Activated B cell treated with CpG ODN at 0.5 μM for 24 hours (primary cell): ENCODE results near the gene MACROD2. TPM values are rescaled to one million over a fixed set of nuclear protein-coding genes. Genes with fewer than 3 reads are reported as not detected.

ENCODE experiments used
- ATAC-seq: fragments of 200-7000 bp; cut with Tn5 transposase; one replicate; pipeline ENCODE4 v1.10.0; 2021; ENCODE audit warnings: low read depth, mild to moderate bottlenecking, moderate library complexity
- CTCF ChIA-PET: fragments of 350-600 bp; sonication (Branson Sonifier 250); formaldehyde crosslinking; loops from one replicate; lab custom pipeline; 2021; ENCODE audit warnings: antibody characterized with exemption; lab: Charles Lee
- POLR2A ChIA-PET: fragments of 350-600 bp; sonication (Branson Sonifier 250); formaldehyde crosslinking; loops from one replicate; lab custom pipeline; 2021; ENCODE audit warnings: antibody characterized with exemption; lab: Charles Lee
- DNase-seq: peaks from one replicate; pipeline ENCODE4 v3.0.0; 2022
- H3K27ac Mint-ChIP-seq: one replicate; pipeline ENCODE4 v1.8.0; 2020; ENCODE audit warnings: mixed read lengths
- H3K27me3 Mint-ChIP-seq: one replicate; pipeline ENCODE4 v1.8.0; 2021; ENCODE audit warnings: mixed read lengths
- H3K36me3 Mint-ChIP-seq: one replicate; pipeline ENCODE4 v1.8.0; 2021; ENCODE audit warnings: low read depth, mixed read lengths
- H3K4me1 Mint-ChIP-seq: one replicate; pipeline ENCODE4 v1.8.0; 2021; ENCODE audit warnings: mixed read lengths
- H3K4me3 Mint-ChIP-seq: one replicate; pipeline ENCODE4 v1.8.0; 2020; ENCODE audit warnings: mild to moderate bottlenecking, mixed read lengths
- H3K9me3 Mint-ChIP-seq: one replicate; pipeline ENCODE4 v1.8.0; 2020; ENCODE audit warnings: mixed read lengths
- intact Hi-C: fragments of 100-400 bp; cut with micrococcal nuclease; formaldehyde crosslinking; loops from one replicate; pipeline ENCODE4 v1.15.1; 2024
- total RNA-seq: library from RNA; stranded (reverse); gene quantifications from 2 replicates; pipeline ENCODE4 v1.2.3, GENCODE V29; 2022
- TF ChIP-seq, protein P1 (sequence below): fragments of 200-600 bp; IDR thresholded peaks from one replicate; pipeline ENCODE4 v1.8.0; 2022; ENCODE audit warnings: antibody characterized with exemption, mild to moderate bottlenecking

Gene MACROD2
- total RNA-seq, 1 donor from 2014 or later = 55.1 TPM

DNA sequence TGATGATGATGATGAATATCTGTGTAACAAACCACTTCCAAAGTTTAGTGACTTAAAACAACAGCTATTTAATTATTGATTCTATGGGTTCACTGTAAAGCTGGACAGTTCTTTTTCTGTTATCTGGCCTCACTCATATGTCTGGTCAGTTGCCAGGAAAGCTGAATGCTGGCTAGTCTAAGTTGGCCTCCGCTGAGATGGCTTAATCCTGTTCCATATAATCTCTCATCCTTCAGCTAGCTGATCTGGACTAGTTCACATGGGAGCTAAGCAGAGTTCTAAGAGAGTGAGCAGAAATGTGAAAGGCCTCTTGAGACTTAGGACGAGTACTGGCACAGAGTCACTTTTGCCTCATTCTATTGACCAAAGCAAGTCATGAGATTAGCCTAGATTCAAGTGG lies 676.8 kb downstream of the MACROD2 start:
- no peak for DNase-seq
- peaks cover 2% of the 10 kb centered on the region for H3K27me3 Mint-ChIP-seq
- no peak overlapping the region for H3K4me3 Mint-ChIP-seq
- no peak for ATAC-seq
- H3K4me1 Mint-ChIP-seq = no peaks in the 10 kb centered on the region
- TF ChIP-seq, protein P1, sequence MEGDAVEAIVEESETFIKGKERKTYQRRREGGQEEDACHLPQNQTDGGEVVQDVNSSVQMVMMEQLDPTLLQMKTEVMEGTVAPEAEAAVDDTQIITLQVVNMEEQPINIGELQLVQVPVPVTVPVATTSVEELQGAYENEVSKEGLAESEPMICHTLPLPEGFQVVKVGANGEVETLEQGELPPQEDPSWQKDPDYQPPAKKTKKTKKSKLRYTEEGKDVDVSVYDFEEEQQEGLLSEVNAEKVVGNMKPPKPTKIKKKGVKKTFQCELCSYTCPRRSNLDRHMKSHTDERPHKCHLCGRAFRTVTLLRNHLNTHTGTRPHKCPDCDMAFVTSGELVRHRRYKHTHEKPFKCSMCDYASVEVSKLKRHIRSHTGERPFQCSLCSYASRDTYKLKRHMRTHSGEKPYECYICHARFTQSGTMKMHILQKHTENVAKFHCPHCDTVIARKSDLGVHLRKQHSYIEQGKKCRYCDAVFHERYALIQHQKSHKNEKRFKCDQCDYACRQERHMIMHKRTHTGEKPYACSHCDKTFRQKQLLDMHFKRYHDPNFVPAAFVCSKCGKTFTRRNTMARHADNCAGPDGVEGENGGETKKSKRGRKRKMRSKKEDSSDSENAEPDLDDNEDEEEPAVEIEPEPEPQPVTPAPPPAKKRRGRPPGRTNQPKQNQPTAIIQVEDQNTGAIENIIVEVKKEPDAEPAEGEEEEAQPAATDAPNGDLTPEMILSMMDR = no peak
- intact Hi-C loops = no loop called here
- POLR2A ChIA-PET = no interaction called here
- H3K9me3 Mint-ChIP-seq = peaks cover 6% of the 10 kb centered on the region
- H3K27ac Mint-ChIP-seq = no peak overlapping the region
- H3K36me3 Mint-ChIP-seq = no peaks in the 10 kb centered on the region
- CTCF ChIA-PET = no interaction called here

DNA sequence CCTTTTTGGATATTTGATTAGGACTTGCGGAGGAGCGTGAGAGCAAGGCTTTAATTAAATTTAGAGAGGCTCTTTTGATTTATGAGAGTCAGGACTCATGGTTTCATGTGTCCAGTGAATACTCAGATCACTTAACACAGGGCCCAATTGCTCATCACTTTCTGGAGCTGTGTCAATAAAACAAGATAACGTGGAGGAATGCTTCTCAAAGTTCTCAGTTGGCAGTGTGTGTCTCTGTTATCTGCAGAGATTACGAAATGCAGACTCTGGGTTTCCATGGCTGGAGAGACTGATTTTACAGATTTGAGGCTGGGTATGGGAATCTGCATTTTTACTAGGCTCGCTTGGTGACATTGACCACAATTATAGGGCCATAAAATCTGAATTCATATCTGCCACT lies 677.8 kb downstream of the MACROD2 start:
- POLR2A ChIA-PET = no interaction called here
- Mint-ChIP-seq H3K27me3 (peaks cover 2% of the 10 kb centered on the region), H3K27ac (no peak overlapping the region), H3K36me3 (no peaks in the 10 kb centered on the region), H3K4me3 (no peak overlapping the region), H3K4me1 (no peaks in the 10 kb centered on the region), H3K9me3 (peaks cover 6% of the 10 kb centered on the region)
- intact Hi-C loops = no loop called here
- no peak for DNase-seq
- no peak for ATAC-seq
- CTCF ChIA-PET = no interaction called here
- TF ChIP-seq, protein P1 = no peak

DNA sequence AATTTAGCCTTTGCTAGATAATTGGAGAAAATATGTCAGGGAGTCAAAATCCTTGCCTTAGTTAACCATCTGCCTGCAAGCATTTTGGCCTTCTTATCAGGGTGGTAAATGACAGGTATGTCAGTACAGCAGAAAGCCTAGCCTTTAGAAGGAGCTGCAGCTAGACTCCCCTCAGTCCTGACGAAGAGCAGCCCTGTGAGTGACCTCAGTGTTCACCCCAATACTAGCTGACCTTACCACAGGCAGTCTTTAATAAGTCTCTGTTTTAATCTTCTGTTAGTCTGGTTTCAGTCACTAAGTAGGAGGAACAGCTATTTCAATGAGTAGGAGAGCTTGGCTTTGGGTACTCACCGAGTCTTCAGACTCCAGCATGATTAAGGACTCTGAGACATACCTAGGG lies 682.1 kb downstream of the MACROD2 start:
- intact Hi-C loops = no loop called here
- H3K27ac Mint-ChIP-seq = no peak overlapping the region

DNA sequence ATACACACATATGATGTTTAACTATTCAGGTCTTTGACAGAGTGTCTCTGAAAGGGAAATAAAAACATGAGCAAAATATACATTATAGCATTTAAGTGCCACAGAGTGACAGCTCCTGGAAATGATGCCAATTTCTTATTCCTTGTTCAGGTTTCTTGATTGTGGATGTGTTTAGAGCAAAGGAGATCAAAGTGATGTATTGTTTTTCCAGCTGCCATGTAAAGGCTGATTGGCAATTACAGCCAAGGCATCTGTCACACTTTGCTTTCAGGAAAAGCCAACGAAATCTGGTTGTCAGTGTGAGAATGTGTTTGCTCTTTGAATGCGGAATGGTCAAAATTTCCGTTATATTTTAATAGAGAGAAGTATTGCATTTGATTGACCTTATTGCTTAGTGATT lies 689.9 kb downstream of the MACROD2 start:
- no peak for ATAC-seq
- DNase-seq = no peak
- ChIA-PET POLR2A (no interaction called here), CTCF (no interaction called here)
- H3K27me3 Mint-ChIP-seq = peaks cover 3% of the 10 kb centered on the region
- no peak overlapping the region for H3K27ac Mint-ChIP-seq
- no peak overlapping the region for H3K4me3 Mint-ChIP-seq
- TF ChIP-seq, protein P1 = no peak
- H3K4me1 Mint-ChIP-seq = no peaks in the 10 kb centered on the region
- no peaks in the 10 kb centered on the region for H3K36me3 Mint-ChIP-seq
- intact Hi-C loops = no loop called here
- no peaks in the 10 kb centered on the region for H3K9me3 Mint-ChIP-seq

More for the DNA sequence above, 682.1 kb downstream of the MACROD2 start:
- Mint-ChIP-seq H3K9me3 (peaks cover 6% of the 10 kb centered on the region), H3K27me3 (peaks cover 4% of the 10 kb centered on the region), H3K36me3 (no peaks in the 10 kb centered on the region), H3K4me1 (no peaks in the 10 kb centered on the region), H3K4me3 (no peak overlapping the region)
- DNase-seq = no peak
- POLR2A ChIA-PET = no interaction called here
- ATAC-seq = no peak
- TF ChIP-seq, protein P1 = no peak
- CTCF ChIA-PET = no interaction called here

DNA sequence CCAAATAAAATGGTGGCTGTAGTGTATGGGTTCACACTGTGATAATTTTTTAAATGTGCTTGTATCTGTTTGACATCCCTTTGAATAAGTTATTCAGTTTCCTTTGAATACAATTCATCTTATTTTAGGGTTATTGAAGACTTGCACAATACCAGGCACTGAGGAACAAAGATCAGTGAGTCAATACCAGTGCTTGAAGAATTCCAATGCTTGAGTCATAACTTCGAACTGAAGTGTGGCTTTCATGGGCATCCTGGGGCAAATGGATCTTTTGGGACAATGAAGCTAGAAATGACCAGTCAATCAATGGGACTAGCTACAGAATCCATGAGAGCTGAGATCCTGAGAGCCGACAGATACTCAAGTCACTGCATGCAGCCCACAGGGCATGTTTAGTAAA lies 692.0 kb downstream of the MACROD2 start:
- ChIA-PET POLR2A (no interaction called here), CTCF (no interaction called here)
- Mint-ChIP-seq H3K27me3 (peaks cover 3% of the 10 kb centered on the region), H3K36me3 (no peaks in the 10 kb centered on the region), H3K4me1 (no peaks in the 10 kb centered on the region), H3K4me3 (no peak overlapping the region), H3K27ac (no peak overlapping the region), H3K9me3 (no peaks in the 10 kb centered on the region)
- DNase-seq (no peak), ATAC-seq (no peak)
- TF ChIP-seq, protein P1 = no peak
- intact Hi-C loops = no loop called here
